Measurements from ENCODE around the gene NDUFS2. TPM values are rescaled to one million over a fixed set of nuclear protein-coding genes. Genes with fewer than 3 reads are reported as not detected.

Gene NDUFS2
- total and polyA plus RNA-seq, 2 experiments from 2014 or later, result 104 to 135 TPM

DNA sequence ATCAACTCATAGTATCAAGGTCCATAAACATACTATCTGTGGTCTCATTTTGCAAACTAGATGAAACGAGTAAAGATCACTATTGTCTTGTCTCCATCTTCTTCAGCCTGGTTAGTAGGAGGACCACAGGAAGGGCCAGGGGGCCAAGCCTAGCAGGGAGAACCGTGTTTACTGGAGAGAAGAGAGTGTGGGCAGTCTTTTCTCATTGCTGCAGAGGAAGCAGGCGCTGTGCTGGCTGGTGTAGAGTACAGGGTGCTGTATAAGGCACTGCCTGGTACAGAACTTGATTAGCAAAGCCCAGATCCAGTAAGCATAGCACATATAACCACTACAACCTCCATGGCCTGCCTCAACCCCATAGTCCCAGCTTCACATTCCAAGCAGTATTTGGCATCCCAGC lies 14.9 kb upstream of the NDUFS2 start:
- in situ Hi-C loops (cut with MboI), result no loop called here
- no peak for DNase-seq
- Histone ChIP-seq H3K27ac (no peak overlapping the region), H3K27me3 (replicated peaks; ENCODE audit: insufficient read depth) (no peaks in the 10 kb centered on the region), H3K9ac (no peak overlapping the region), H3K4me2 (ENCODE audit: unreplicated experiment) (no peak overlapping the region), H3K4me3 (no peak overlapping the region), H3K9me2 (ENCODE audit: insufficient read depth) (no peaks in the 10 kb centered on the region), H3K36me3 (ENCODE audit: low read depth) (peaks cover 5% of the 10 kb centered on the region; the same call in 1 of the 2 replicates), H3K9me3 (ENCODE audit: low read depth) (no peaks in the 10 kb centered on the region), H4K20me1 (ENCODE audit: insufficient read depth) (no peaks in the 10 kb centered on the region), H2AFZ (no peak overlapping the region), H3K4me1 (ENCODE audit: insufficient read depth) (peaks cover 36% of the 10 kb centered on the region), H3K79me2 (ENCODE audit: insufficient read depth) (no peaks in the 10 kb centered on the region), H3F3A (ENCODE audit: insufficient read depth) (peaks cover 37% of the 10 kb centered on the region)
- no peak for TF ChIP-seq EZH2 (IDR thresholded peaks at IDR 0.05; ENCODE audit: insufficient read depth, poor library complexity, severe bottlenecking)
- no peak for TF ChIP-seq EZH2phosphoT487 (IDR thresholded peaks at IDR 0.05; ENCODE audit: insufficient read depth, low read depth)
- WGBS, 2 experiments (ENCODE audit: low coverage in 1 of 2, low lambda C conversion rate in 2 of 2, missing lambda C conversion rate in 2 of 2), result 85% methylated on average over 3 of the region's 3 CpGs

DNA sequence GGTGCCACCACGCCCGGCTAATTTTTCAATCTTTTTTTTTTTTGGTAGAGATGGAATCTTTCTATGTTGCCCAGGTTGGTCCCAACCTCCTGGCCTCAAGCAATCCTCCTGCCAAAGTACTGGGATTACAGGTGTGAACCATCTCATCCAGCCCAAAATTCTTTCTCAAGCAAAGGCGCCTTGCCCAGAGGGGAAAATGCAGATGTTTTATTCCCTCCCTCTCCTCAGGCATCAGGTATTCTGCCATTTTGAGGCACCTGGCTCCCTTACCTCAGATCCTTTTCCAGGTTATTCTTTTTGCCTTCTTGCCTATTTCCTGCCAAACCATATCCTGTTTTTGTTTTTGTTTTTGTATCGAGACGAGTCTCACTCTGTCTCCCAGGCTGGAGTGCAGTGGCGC lies 13.8 kb upstream of the NDUFS2 start:
- Histone ChIP-seq H3K9ac (peak overlapping the region; percentile 45), H3F3A (ENCODE audit: insufficient read depth) (peaks cover 29% of the 10 kb centered on the region), H3K79me2 (ENCODE audit: insufficient read depth) (no peaks in the 10 kb centered on the region), H3K4me2 (ENCODE audit: unreplicated experiment) (no peak overlapping the region), H3K9me3 (ENCODE audit: low read depth) (no peaks in the 10 kb centered on the region), H3K4me3 (no peak overlapping the region), H3K9me2 (ENCODE audit: insufficient read depth) (no peaks in the 10 kb centered on the region), H4K20me1 (ENCODE audit: insufficient read depth) (no peaks in the 10 kb centered on the region), H3K27ac (peak overlapping the region; percentile 95), H3K36me3 (ENCODE audit: low read depth) (peaks cover 6% of the 10 kb centered on the region; the same call in 1 of the 2 replicates), H2AFZ (no peak overlapping the region), H3K4me1 (ENCODE audit: insufficient read depth) (peaks cover 28% of the 10 kb centered on the region), H3K27me3 (replicated peaks; ENCODE audit: insufficient read depth) (no peaks in the 10 kb centered on the region)
- TF ChIP-seq EZH2phosphoT487 (IDR thresholded peaks at IDR 0.05; ENCODE audit: insufficient read depth, low read depth) (no peak), EZH2 (IDR thresholded peaks at IDR 0.05; ENCODE audit: insufficient read depth, poor library complexity, severe bottlenecking) (no peak)
- WGBS, 2 experiments (ENCODE audit: low coverage in 1 of 2, low lambda C conversion rate in 2 of 2, missing lambda C conversion rate in 2 of 2), result 67 to 73% methylated on average over 6 of the region's 6 CpGs
- DNase-seq, result no peak
- in situ Hi-C loops (cut with MboI), result no loop called here

DNA sequence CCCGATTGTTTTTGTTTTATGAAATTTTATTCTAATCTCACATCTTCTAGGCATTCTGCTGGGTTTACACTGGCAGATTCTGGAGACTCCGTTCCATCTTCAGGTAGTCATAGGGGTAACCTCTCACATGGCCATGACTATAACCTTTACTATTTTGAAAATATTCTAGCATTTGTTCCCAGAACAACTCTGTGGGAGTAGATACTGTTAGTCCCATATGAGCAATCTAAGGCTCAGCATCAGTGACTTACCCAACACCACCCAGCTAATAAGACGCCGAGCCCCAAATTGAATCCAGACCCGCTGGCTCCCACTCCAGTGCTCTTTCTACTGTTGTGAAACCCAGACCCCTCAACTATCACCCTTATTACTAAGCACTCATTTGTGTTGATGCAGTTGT lies 13.1 kb upstream of the NDUFS2 start:
- no peak overlapping the region for H2AFZ ChIP-seq
- H3K4me2 ChIP-seq (ENCODE audit: unreplicated experiment), result peak overlapping the region; percentile 48
- no peaks in the 10 kb centered on the region for H3K9me3 ChIP-seq (ENCODE audit: low read depth)
- TF ChIP-seq EZH2phosphoT487 (IDR thresholded peaks at IDR 0.05; ENCODE audit: insufficient read depth, low read depth), result no peak
- TF ChIP-seq EZH2 (IDR thresholded peaks at IDR 0.05; ENCODE audit: insufficient read depth, poor library complexity, severe bottlenecking), result no peak
- 6 to 11% methylated on average over 5 of the region's 5 CpGs for WGBS, 2 experiments (ENCODE audit: low coverage in 1 of 2, low lambda C conversion rate in 2 of 2, missing lambda C conversion rate in 2 of 2)
- no peaks in the 10 kb centered on the region for H3K27me3 ChIP-seq (replicated peaks; ENCODE audit: insufficient read depth)
- in situ Hi-C loops (cut with MboI), result no loop called here
- H3K79me2 ChIP-seq (ENCODE audit: insufficient read depth), result no peaks in the 10 kb centered on the region
- peaks cover 28% of the 10 kb centered on the region for H3K4me1 ChIP-seq (ENCODE audit: insufficient read depth)
- peaks cover 6% of the 10 kb centered on the region; the same call in 1 of the 2 replicates for H3K36me3 ChIP-seq (ENCODE audit: low read depth)
- DNase-seq, result peak; percentile 96
- H3F3A ChIP-seq (ENCODE audit: insufficient read depth), result peaks cover 29% of the 10 kb centered on the region
- H3K4me3 ChIP-seq, result peak overlapping the region; percentile 28; the same call in 1 of the 2 replicates
- peak overlapping the region; percentile 95 for H3K27ac ChIP-seq
- no peaks in the 10 kb centered on the region for H4K20me1 ChIP-seq (ENCODE audit: insufficient read depth)
- no peaks in the 10 kb centered on the region for H3K9me2 ChIP-seq (ENCODE audit: insufficient read depth)
- H3K9ac ChIP-seq, result peak overlapping the region; percentile 72

DNA sequence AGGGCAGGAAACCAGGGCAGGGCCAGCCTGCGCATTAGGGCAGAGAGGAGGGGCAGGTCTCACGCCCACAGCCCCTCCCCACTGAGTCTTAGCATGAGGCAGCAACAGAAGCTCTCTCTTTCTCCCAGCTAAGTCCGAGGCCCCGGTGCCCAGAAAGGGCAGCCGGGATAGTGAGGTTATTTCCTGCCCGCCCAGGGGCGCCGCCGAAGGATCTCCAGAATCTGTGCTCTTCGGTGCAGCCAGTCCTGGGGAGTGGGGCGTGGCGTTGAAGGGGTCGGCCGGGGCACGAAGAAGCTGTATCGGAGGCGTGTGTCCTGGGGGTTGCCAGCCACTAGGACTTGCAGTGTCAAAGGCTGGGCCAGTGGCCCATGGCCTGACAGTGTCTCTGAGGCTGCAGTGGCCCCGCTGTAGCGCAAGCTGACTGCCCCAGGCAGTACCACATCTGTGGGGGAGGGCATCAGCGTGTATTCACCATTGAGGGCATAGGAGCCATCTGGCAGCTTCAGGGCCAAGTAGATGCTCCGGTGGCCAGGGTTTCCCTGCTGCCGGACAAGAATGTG lies 11.1 kb upstream of the NDUFS2 start:
- in situ Hi-C loops (cut with MboI), result no loop called here
- H3K79me2 ChIP-seq (ENCODE audit: insufficient read depth), result peaks cover 17% of the 10 kb centered on the region
- WGBS, 2 experiments (ENCODE audit: low coverage in 1 of 2, low lambda C conversion rate in 2 of 2, missing lambda C conversion rate in 2 of 2), result 84 to 91% methylated on average over 22 of the region's 22 CpGs

More for the DNA sequence above, 11.1 kb upstream of the NDUFS2 start:
- Histone ChIP-seq H3K27me3 (replicated peaks; ENCODE audit: insufficient read depth) (no peaks in the 10 kb centered on the region), H2AFZ (no peak overlapping the region), H3K9me2 (ENCODE audit: insufficient read depth) (no peaks in the 10 kb centered on the region), H3K4me2 (ENCODE audit: unreplicated experiment) (no peak overlapping the region), H4K20me1 (ENCODE audit: insufficient read depth) (no peaks in the 10 kb centered on the region), H3K27ac (peak overlapping the region; percentile 95), H3K9ac (no peak overlapping the region), H3K4me1 (ENCODE audit: insufficient read depth) (peaks cover 23% of the 10 kb centered on the region), H3K4me3 (no peak overlapping the region), H3K36me3 (ENCODE audit: low read depth) (peaks cover 11% of the 10 kb centered on the region; the same call in 1 of the 2 replicates), H3F3A (ENCODE audit: insufficient read depth) (peaks cover 29% of the 10 kb centered on the region), H3K9me3 (ENCODE audit: low read depth) (no peaks in the 10 kb centered on the region)
- no peak for DNase-seq
- TF ChIP-seq EZH2 (IDR thresholded peaks at IDR 0.05; ENCODE audit: insufficient read depth, poor library complexity, severe bottlenecking) (no peak), EZH2phosphoT487 (IDR thresholded peaks at IDR 0.05; ENCODE audit: insufficient read depth, low read depth) (no peak)
